ENCODE data around the gene IRF7.

The IRF7 gene

GRCh38 chr11:563066-563811, 52.5 kb downstream of the IRF7 start:
- no peak for DNase-seq
